IPS-18a (cell line): ENCODE measurements around the gene PSMD12.
A peak's percentile ranks its signal among the peaks of the same experiment; 100 is the strongest.
"Not testable (repeated sequence)": the region's sequence is repeated elsewhere in the genome, so short reads cannot be mapped to it uniquely, and the experiment has no call there.

Experiments used
- H3K27ac ChIP-seq: one replicate; pipeline ENCODE4 v1.5.1; 2013; ENCODE audit warnings: low read length
- H3K27me3 ChIP-seq: one replicate; pipeline ENCODE4 v1.6.1; 2013; ENCODE audit warnings: mild to moderate bottlenecking, low read length; ENCODE audit not compliant: control insufficient read depth, insufficient read depth
- H3K36me3 ChIP-seq: one replicate; pipeline ENCODE4 v1.6.1; 2013; ENCODE audit warnings: low read depth, low read length; ENCODE audit not compliant: control insufficient read depth
- H3K4me1 ChIP-seq: one replicate; pipeline ENCODE4 v1.6.1; 2013; ENCODE audit warnings: low read depth, low read length; ENCODE audit not compliant: control insufficient read depth
- H3K4me3 ChIP-seq: one replicate; pipeline ENCODE4 v1.5.1; 2013; ENCODE audit warnings: low read length
- H3K9ac ChIP-seq: one replicate; pipeline ENCODE4 v1.6.1; 2013; ENCODE audit warnings: mild to moderate bottlenecking, low read length, moderate library complexity
- H3K9me3 ChIP-seq: one replicate; pipeline ENCODE4 v1.6.1; 2013; ENCODE audit warnings: low read depth, low read length; ENCODE audit not compliant: control insufficient read depth

Gene PSMD12

DNA sequence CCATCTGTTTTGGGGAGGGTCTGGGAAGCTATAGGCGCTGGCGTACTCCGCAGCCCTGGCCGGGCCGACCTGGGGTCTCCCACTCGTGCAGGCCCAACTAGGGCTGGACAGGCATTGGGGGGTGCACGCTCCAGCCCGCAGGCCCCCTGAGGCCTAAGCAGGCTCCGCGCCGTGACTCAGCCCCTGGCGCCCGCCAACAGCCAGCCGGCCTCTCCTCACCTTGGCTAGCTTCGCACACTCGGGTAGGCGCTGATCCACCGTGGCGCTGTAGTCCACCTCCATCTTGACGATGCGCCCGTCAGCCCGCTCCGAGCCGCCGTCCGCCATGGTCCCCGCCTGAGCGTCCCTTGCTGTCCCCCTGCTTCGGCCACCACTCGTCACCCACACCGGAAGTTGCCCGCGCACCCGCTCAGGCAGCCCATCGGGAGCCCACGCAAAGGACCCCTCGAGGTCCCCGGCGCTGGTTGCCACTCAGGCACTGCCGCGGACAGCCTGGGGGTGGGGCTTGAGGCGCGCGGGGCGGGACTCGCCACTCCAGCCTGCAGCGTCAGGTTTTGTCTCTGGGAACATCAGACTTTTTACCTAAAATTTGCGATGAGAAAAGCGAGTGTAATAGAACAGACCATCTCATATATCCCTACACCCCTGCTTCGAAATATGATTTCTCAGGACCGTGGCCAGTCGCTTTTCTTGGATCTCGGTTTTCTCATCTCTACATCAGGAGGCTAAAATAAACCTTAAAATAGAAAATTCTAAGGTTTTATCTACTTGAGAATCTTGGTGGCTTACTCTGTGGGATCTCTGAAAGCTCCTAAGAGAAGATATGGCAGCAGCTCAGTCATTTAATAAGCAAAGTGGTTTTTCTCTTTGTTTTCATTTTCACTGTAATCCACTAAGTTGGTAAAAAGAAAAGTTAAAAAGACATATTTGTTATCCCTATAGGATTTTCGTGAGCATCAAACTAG lies at the start of gene PSMD12:
Gene PSMD12 (minus strand): TSS at position 385 of the 965 bp plus-strand sequence. CDS start 58 bp downstream, at position 327.
- Histone ChIP-seq H3K27ac (peak within 1 kb of the TSS; percentile 88), H3K27me3 (no peaks in the 10 kb centered on the region), H3K9ac (peak within 1 kb of the TSS; percentile 95), H3K4me3 (peak within 1 kb of the TSS; percentile 95), H3K9me3 (no peaks in the 10 kb centered on the region), H3K4me1 (peaks cover 4% of the 10 kb centered on the region), H3K36me3 (peaks cover 8% of the 10 kb centered on the region)

DNA sequence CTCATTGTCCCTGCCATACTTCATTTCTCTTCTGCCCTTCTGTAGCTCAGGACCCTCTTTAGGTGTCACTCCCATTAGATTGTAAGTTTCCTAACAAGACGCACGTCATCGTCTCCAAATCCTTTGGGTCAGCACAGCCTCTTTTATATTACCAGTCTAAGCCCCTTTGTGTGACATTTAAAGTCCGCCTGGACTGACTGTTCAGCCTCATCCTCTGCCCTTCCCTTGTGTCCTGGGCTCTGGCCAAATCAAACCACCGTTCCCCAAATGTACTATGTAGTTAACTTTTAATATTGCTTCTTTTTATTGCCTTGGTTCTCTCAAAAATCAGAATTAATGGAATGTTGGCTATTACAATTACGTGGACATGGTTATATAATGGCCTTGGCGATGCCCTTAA lies 48.9 kb upstream of the PSMD12 start:
- Histone ChIP-seq H3K9me3 (no peaks in the 10 kb centered on the region), H3K4me3 (no peak overlapping the region), H3K27me3 (no peaks in the 10 kb centered on the region), H3K4me1 (no peaks in the 10 kb centered on the region), H3K9ac (no peak overlapping the region), H3K27ac (no peak overlapping the region), H3K36me3 (no peaks in the 10 kb centered on the region)

DNA sequence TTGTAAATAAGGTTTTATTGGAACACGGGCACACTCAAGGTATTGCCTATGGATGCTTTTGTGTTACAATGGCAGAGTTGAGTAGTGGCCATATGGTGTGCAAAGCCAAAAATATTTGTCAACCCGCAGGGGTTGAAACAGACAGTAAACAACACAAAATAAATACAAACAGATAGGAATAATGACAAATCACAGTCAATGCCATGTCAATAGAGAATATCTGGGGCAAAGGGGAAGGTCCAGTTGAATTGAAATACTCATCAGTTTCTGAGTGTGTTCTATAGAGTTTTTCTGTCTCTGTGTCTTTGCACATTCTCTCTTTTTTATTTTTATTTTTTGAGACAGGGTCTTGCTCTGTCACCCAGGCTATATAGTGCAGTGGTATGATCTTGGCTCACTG lies 48.2 kb upstream of the PSMD12 start:
- no peak overlapping the region for H3K4me3 ChIP-seq
- no peak overlapping the region for H3K27ac ChIP-seq
- no peaks in the 10 kb centered on the region for H3K27me3 ChIP-seq
- H3K9ac ChIP-seq: no peak overlapping the region
- no peaks in the 10 kb centered on the region for H3K36me3 ChIP-seq
- H3K4me1 ChIP-seq: no peaks in the 10 kb centered on the region
- no peaks in the 10 kb centered on the region for H3K9me3 ChIP-seq

GRCh38 chr17:67414130-67414529 lies 47.8 kb upstream of the PSMD12 start:
- Histone ChIP-seq H3K9ac (no peak overlapping the region), H3K27me3 (no peaks in the 10 kb centered on the region), H3K27ac (no peak overlapping the region), H3K36me3 (no peaks in the 10 kb centered on the region), H3K9me3 (no peaks in the 10 kb centered on the region), H3K4me1 (no peaks in the 10 kb centered on the region), H3K4me3 (no peak overlapping the region)

- no peak overlapping the region for H3K9ac ChIP-seq
- H3K36me3 ChIP-seq: no peaks in the 10 kb centered on the region
- H3K4me1 ChIP-seq: no peaks in the 10 kb centered on the region
- no peak overlapping the region for H3K4me3 ChIP-seq
- H3K27me3 ChIP-seq: no peaks in the 10 kb centered on the region
- no peaks in the 10 kb centered on the region for H3K9me3 ChIP-seq
- no peak overlapping the region for H3K27ac ChIP-seq
These were observed 47.0 kb upstream of the PSMD12 start for GRCh38 chr17:67413388-67413787.

- Histone ChIP-seq H3K4me1 (no peaks in the 10 kb centered on the region), H3K4me3 (no peak overlapping the region), H3K36me3 (no peaks in the 10 kb centered on the region), H3K9ac (no peak overlapping the region), H3K27me3 (no peaks in the 10 kb centered on the region), H3K9me3 (no peaks in the 10 kb centered on the region), H3K27ac (no peak overlapping the region)
These were observed 46.6 kb upstream of the PSMD12 start for GRCh38 chr17:67412941-67413340.

DNA sequence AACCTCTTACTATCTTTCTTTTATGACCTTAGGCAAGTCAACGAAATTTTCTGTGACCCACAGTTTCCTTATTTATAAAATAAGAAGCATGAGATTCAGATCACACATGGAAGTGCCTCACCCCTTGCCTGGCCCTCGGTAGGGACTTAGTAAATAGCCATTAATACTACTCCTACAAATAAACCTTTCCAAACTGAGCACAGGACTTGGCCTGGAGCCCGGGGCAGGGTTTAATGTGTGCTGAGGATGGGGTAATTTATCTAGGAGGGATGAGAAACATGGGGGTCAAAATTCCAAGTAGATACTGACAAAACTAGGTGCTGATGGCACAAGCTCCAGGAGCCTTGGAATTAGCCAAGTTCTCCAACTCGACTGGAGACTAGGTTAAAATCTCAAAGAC lies 45.7 kb upstream of the PSMD12 start:
- Histone ChIP-seq H3K36me3 (no peaks in the 10 kb centered on the region), H3K27me3 (no peaks in the 10 kb centered on the region), H3K4me3 (no peak overlapping the region), H3K9me3 (no peaks in the 10 kb centered on the region), H3K4me1 (no peaks in the 10 kb centered on the region), H3K27ac (no peak overlapping the region), H3K9ac (no peak overlapping the region)

DNA sequence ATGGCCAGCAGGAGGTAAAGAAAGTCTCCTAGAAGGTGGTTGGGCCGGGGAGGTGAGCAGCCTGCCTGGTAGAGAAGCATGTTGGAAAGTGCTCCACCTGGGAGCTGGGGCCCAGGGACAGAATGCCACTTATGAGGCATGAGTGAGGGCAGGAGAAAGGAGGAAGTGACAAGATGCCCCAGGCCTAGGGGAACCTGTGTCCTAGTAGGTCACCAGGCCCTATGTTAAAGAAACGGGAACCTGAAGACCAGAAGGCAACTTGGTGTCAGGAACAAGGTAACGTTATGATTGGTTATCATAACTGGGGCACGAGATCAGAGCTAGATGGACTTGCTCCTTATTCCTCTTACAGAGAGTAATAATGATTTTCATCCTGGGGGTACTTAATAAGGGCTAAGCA lies 45.0 kb upstream of the PSMD12 start:
- no peaks in the 10 kb centered on the region for H3K27me3 ChIP-seq
- no peak overlapping the region for H3K4me3 ChIP-seq
- H3K36me3 ChIP-seq: no peaks in the 10 kb centered on the region
- no peak overlapping the region for H3K27ac ChIP-seq
- H3K4me1 ChIP-seq: no peaks in the 10 kb centered on the region
- no peak overlapping the region for H3K9ac ChIP-seq
- H3K9me3 ChIP-seq: no peaks in the 10 kb centered on the region

DNA sequence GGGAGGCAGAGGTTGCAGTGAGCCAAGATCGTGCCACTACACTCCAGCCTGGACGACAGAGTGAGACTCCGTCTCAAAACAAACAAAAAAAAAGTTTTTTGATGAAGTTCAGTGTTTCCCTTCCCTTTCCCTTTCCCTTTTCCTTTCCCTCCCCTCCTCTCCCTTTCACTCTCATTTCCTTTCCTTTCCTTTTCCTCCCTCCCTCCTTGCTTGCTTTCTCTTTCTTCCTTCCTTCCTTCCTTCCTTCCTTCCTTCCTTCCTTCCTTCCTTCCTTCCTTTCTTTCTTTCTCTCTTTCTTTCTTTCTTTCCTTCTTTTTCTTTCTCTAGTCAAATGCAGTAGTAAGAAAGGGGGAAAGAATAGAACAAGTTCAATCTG lies 42.1 kb upstream of the PSMD12 start:
- not testable (repeated sequence) for H3K27me3 ChIP-seq, H3K4me1 ChIP-seq, H3K36me3 ChIP-seq, H3K9me3 ChIP-seq, H3K27ac ChIP-seq, H3K9ac ChIP-seq, H3K4me3 ChIP-seq

- Histone ChIP-seq H3K9me3 (no peaks in the 10 kb centered on the region), H3K27ac (no peak overlapping the region), H3K9ac (no peak overlapping the region), H3K27me3 (no peaks in the 10 kb centered on the region), H3K36me3 (no peaks in the 10 kb centered on the region), H3K4me1 (peaks cover 6% of the 10 kb centered on the region), H3K4me3 (no peak overlapping the region)
These were observed 37.1 kb upstream of the PSMD12 start for GRCh38 chr17:67403483-67403882.

DNA sequence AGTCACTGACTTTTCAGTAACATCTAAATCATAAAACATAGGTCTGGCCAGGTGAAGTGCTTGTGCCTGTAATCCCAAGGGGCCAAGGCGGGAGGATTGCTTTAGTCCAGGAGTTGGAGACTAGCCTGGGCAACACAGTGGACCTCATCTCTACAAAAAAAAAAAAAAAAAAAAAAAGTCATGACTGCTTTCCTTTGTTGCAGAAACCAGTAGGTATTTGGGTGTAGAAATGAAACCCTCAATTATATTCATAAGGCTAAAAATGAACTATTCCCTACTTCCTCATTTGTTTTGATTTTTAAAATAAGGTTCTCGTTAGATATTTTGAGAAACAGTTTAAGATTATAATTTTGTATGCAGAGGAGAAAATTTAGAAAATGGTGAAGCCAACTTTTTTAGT lies 36.7 kb upstream of the PSMD12 start:
- H3K4me3 ChIP-seq: no peak overlapping the region
- H3K36me3 ChIP-seq: no peaks in the 10 kb centered on the region
- no peaks in the 10 kb centered on the region for H3K9me3 ChIP-seq
- H3K9ac ChIP-seq: no peak overlapping the region
- peaks cover 6% of the 10 kb centered on the region for H3K4me1 ChIP-seq
- no peak overlapping the region for H3K27ac ChIP-seq
- H3K27me3 ChIP-seq: no peaks in the 10 kb centered on the region
